HG03139 (cell line): Measurements from ENCODE around the gene ZBTB42.

Experiments used
- ATAC-seq: cut with Tn5 transposase; IDR thresholded peaks from one replicate; pipeline ENCODE4 v1.9.1; 2021; ENCODE audit not compliant: unreplicated experiment

ZBTB42 gene

GRCh38 chr14:104800771-104801519 lies at the start of gene ZBTB42:
ZBTB42 (plus strand) TSS chr14:104801101; CDS start chr14:104801198, 97 bp downstream.
- peak; percentile 28 for ATAC-seq

GRCh38 chr14:104751539-104752422 lies 49.1 kb upstream of the ZBTB42 start:
- no peak for ATAC-seq

GRCh38 chr14:104752423-104752734 lies 48.5 kb upstream of the ZBTB42 start:
- peak; percentile 1 for ATAC-seq

- peak; percentile 78 for ATAC-seq
Observed at GRCh38 chr14:104752735-104753527, 48.0 kb upstream of the ZBTB42 start, which contains the start of gene SIVA1. SIVA1 (plus strand) TSS chr14:104753147; CDS start chr14:104753202, 55 bp downstream.

GRCh38 chr14:104753528-104754212 lies 47.2 kb upstream of the ZBTB42 start:
- ATAC-seq = no peak

- no peak for ATAC-seq
Observed at GRCh38 chr14:104754213-104754851, 46.6 kb upstream of the ZBTB42 start.

- no peak for ATAC-seq
Observed at GRCh38 chr14:104755621-104756020, 45.3 kb upstream of the ZBTB42 start.

- ATAC-seq = no peak
Observed at GRCh38 chr14:104756477-104757237, 44.2 kb upstream of the ZBTB42 start.

- ATAC-seq = no peak
Observed at GRCh38 chr14:104757238-104757585, 43.7 kb upstream of the ZBTB42 start.

GRCh38 chr14:104757681-104758392 lies 43.1 kb upstream of the ZBTB42 start:
- ATAC-seq = no peak

GRCh38 chr14:104758981-104759969 lies 41.6 kb upstream of the ZBTB42 start:
- no peak for ATAC-seq

- no peak for ATAC-seq
Observed at GRCh38 chr14:104765517-104765916, 35.4 kb upstream of the ZBTB42 start.

GRCh38 chr14:104766256-104766862 lies 34.5 kb upstream of the ZBTB42 start:
- no peak for ATAC-seq

- no peak for ATAC-seq
Observed at GRCh38 chr14:104766863-104767633, 33.9 kb upstream of the ZBTB42 start.

GRCh38 chr14:104767634-104767918 lies 33.3 kb upstream of the ZBTB42 start:
- ATAC-seq = no peak

- ATAC-seq = peak; percentile 62
Observed at GRCh38 chr14:104768437-104769323, 32.2 kb upstream of the ZBTB42 start.
